Common myeloid progenitor, CD34-positive (primary cell): ENCODE measurements around the gene OTOG.

Experiments
- CTCF ChIA-PET: fragments of 350-600 bp; sonication (Branson Sonifier 250); formaldehyde crosslinking; loops from one replicate; lab custom pipeline; 2021; ENCODE audit warnings: antibody characterized with exemption; lab: Charles Lee
- POLR2A ChIA-PET: fragments of 350-600 bp; sonication (Branson Sonifier 250); formaldehyde crosslinking; loops from one replicate; lab custom pipeline; 2021; ENCODE audit warnings: antibody characterized with exemption; lab: Charles Lee
- DNase-seq, 3 donors: peaks; one replicate each; pipeline versions ENCODE4 v3.0.0 to v3.0.0-alpha.2; 2013
- H3K27ac ChIP-seq, 2 experiments: 1 replicate in 1 of 2; 2 replicates in 1 of 2; pipeline ENCODE4 v1.7.0; 2013; ENCODE audit warnings: inconsistent platforms in 2 of 2, low read length in 2 of 2, mild to moderate bottlenecking in 2 of 2, low read depth in 1 of 2, moderate library complexity in 1 of 2; ENCODE audit not compliant: severe bottlenecking in 2 of 2, insufficient read depth in 1 of 2, poor library complexity in 1 of 2
- H3K27me3 ChIP-seq, 5 experiments: replicated peaks in 2 of 5; 1 replicate in 3 of 5; 2 replicates in 2 of 5; pipeline versions ENCODE4 v1.6.1 to v1.7.0; 2013; ENCODE audit warnings: low read length in 4 of 5, mild to moderate bottlenecking in 2 of 5, moderate library complexity in 2 of 5, inconsistent platforms in 1 of 5; ENCODE audit not compliant: insufficient read depth in 5 of 5, control insufficient read depth in 4 of 5
- H3K36me3 ChIP-seq, 4 experiments: 1 replicate in 2 of 4; 2 replicates in 2 of 4; pipeline versions ENCODE4 v1.6.1 to v1.7.0; 2013; ENCODE audit warnings: low read length in 3 of 4, control low read depth in 1 of 4, mild to moderate bottlenecking in 1 of 4; ENCODE audit not compliant: control insufficient read depth in 4 of 4, insufficient read depth in 4 of 4
- H3K4me1 ChIP-seq, 4 experiments: 1 replicate in 3 of 4; 2 replicates in 1 of 4; pipeline versions ENCODE4 v1.6.1 to v1.7.1; 2013; ENCODE audit warnings: low read length in 3 of 4, mild to moderate bottlenecking in 3 of 4, control low read depth in 1 of 4, inconsistent platforms in 1 of 4, moderate library complexity in 1 of 4; ENCODE audit not compliant: control insufficient read depth in 4 of 4, insufficient read depth in 4 of 4; ENCODE audit errors: control extremely low read depth in 1 of 4
- H3K4me3 ChIP-seq, 7 experiments: 1 replicate in 4 of 7; 2 replicates in 3 of 7; pipeline versions ENCODE4 v1.5.1 to v1.7.0; 2013; ENCODE audit warnings: mild to moderate bottlenecking in 7 of 7, low read length in 6 of 7, moderate library complexity in 6 of 7, inconsistent platforms in 2 of 7, low read depth in 2 of 7, control low read depth in 1 of 7; ENCODE audit not compliant: insufficient read depth in 4 of 7, control insufficient read depth in 1 of 7; ENCODE audit errors: extremely low read depth in 1 of 7
- H3K9me3 ChIP-seq, 5 experiments: 1 replicate in 4 of 5; 2 replicates in 1 of 5; pipeline versions ENCODE4 v1.6.1 to v1.7.1; 2013; ENCODE audit warnings: low read length in 4 of 5, mild to moderate bottlenecking in 2 of 5, inconsistent platforms in 1 of 5, low read depth in 1 of 5, moderate library complexity in 1 of 5; ENCODE audit not compliant: control insufficient read depth in 4 of 5, insufficient read depth in 2 of 5; ENCODE audit errors: control extremely low read depth in 1 of 5
- WGBS: methylation state at CpG from one replicate; pipeline ENCODE4 v1.1.5; 2013; ENCODE audit not compliant: insufficient coverage; 5-methylcytosine and 5-hydroxymethylcytosine counted together

OTOG gene

DNA sequence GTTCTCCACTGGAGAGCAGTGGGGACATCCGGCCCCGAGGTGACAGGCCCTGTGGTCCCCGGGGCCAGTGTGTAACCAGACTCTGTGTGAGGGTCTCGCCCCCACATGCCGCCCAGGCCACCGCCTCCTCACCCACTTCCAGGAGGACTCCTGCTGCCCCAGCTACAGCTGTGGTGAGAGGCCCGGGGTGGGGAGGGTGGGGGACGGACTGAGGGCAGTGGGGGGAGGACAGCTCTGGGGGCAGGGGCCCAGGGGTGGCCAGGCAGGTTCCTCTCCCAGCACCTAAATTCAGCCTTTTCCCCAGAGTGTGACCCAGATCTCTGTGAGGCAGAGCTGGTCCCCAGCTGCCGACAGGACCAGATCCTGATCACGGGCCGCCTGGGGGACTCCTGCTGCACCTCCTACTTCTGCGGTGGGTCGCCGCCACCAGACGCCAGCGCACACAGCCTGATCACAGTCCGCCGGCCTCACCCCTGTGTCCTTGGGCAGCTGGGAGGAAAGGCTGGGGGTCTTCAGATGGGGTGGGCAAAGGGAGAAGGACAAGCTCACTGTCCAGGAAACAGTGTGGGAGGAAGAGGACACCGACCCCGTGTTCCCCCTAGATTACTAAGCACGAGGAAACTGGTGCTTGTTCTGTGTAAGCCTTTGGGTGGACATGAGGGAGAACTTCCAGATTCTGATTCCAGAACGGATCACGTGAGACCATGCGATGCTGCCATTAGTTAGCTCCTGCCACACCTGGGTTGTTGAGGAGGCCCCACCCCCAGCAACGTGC lies 87.9 kb downstream of the OTOG start:
- Histone ChIP-seq H3K27ac (no peak overlapping the region), H3K4me1 (no peaks in the 10 kb centered on the region), H3K27me3 (peaks cover 0 to 6% (median 2%) of the 10 kb centered on the region in 5 experiments), H3K4me3 (no peak overlapping the region), H3K9me3 (no peaks in the 10 kb centered on the region), H3K36me3 (no peaks in the 10 kb centered on the region)
- 81% methylated on average over 8 of the region's 25 CpGs for WGBS
- ChIA-PET CTCF (no interaction called here), POLR2A (no interaction called here)
- no peak for DNase-seq

DNA sequence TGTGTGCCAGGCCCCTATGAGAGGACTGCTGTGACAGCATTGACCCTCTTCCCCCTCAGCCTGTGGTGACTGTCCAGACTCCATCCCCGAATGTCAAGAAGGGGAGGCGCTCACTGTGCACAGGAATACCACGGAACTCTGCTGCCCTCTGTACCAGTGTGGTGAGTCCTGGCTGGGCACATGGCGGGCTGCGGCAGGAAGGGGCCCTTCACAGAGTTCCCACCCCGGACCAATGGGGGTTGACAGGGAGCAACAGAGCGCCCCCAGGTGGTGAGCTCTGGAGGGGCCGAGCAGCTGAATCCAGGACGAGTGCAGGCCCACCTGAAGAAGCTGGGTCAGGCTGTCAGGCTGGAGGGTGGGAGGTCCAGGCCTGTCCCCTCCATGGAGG lies 88.5 kb downstream of the OTOG start:
- H3K36me3 ChIP-seq: no peaks in the 10 kb centered on the region
- DNase-seq: no peak
- H3K27ac ChIP-seq: no peak overlapping the region
- ChIA-PET CTCF (no interaction called here), POLR2A (no interaction called here)
- H3K4me1 ChIP-seq: no peaks in the 10 kb centered on the region
- peaks cover 0 to 6% (median 1%) of the 10 kb centered on the region in 5 experiments for H3K27me3 ChIP-seq
- no peaks in the 10 kb centered on the region for H3K9me3 ChIP-seq
- no peak overlapping the region for H3K4me3 ChIP-seq
- 90% methylated on average over 9 of the region's 9 CpGs for WGBS

DNA sequence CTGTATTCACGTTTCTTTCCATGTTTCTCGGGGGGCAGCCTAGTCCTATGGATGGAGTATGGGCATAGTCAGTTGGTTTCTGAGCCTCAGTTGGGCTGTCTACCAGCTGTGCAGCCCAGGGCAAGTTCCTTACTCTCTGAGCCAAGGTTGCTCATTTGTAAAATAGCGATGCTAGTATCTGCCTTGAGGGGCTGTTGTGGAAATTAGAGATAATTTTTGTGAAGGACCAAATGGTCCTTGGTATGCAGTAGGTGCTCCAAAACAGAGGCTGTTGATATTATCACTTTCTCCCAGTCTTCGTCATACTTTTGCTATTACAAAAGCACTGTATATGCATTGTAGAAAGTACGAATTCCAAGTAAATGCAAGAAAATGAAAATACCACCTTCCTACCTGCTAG lies 89.7 kb downstream of the OTOG start:
- DNase-seq: no peak
- no peaks in the 10 kb centered on the region for H3K4me1 ChIP-seq
- ChIA-PET POLR2A (no interaction called here), CTCF (no interaction called here)
- H3K9me3 ChIP-seq: no peaks in the 10 kb centered on the region
- H3K36me3 ChIP-seq: no peaks in the 10 kb centered on the region
- peaks cover 0 to 4% (median 0%) of the 10 kb centered on the region in 5 experiments for H3K27me3 ChIP-seq
- WGBS: 85% methylated on average over 2 of the region's 5 CpGs
- H3K27ac ChIP-seq: no peak overlapping the region
- H3K4me3 ChIP-seq: no peak overlapping the region

DNA sequence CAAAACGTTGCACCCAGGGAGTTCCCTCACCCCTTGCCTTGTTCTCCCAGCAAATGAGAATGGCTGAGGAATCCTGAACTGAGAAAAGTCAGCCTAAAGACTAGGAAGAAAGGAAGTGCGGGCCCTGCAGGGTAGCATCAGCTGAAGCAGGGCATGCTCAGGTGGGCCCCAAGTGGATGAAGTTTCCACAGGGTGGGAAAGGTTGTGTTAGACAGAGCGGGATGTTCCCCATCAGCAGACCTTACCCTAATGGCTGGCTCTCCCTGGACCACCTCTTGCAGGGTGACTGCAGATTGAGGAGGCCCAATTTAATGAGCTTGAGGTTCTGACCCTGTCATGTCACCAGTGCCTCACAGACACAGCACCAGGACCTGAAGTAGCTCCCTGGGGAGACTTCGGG lies 90.8 kb downstream of the OTOG start:
- H3K27me3 ChIP-seq: peaks cover 0 to 3% (median 0%) of the 10 kb centered on the region in 5 experiments
- no peaks in the 10 kb centered on the region for H3K9me3 ChIP-seq
- no peaks in the 10 kb centered on the region for H3K4me1 ChIP-seq
- ChIA-PET CTCF (no interaction called here), POLR2A (no interaction called here)
- no peak overlapping the region for H3K4me3 ChIP-seq
- H3K27ac ChIP-seq: no peak overlapping the region
- DNase-seq: no peak
- WGBS: 94% methylated on average over 2 of the region's 4 CpGs
- no peaks in the 10 kb centered on the region for H3K36me3 ChIP-seq

DNA sequence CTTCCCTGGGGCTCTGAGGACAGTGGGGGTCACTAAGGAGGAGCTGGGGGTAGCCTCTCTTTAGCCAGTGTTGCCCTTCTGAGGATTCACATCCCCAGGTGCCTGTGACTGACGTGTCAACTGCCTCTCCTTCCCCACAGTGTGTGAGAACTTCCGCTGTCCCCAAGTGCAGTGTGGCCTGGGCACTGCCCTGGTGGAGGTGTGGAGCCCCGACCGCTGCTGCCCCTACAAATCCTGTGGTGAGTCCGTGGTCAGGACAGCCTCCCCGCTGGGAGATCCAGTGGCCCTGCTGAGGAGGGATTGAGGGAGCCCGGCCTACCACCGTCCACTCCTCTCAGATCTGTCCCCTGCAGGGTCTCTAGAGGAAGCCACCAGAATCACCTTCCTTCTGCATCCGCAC lies 91.3 kb downstream of the OTOG start:
- Histone ChIP-seq H3K9me3 (no peaks in the 10 kb centered on the region), H3K4me1 (no peaks in the 10 kb centered on the region), H3K27ac (no peak overlapping the region), H3K36me3 (no peaks in the 10 kb centered on the region), H3K4me3 (no peak overlapping the region), H3K27me3 (peaks cover 0 to 3% (median 0%) of the 10 kb centered on the region in 5 experiments)
- CTCF ChIA-PET: no interaction called here
- 88% methylated on average over 6 of the region's 9 CpGs for WGBS
- DNase-seq: no peak
- POLR2A ChIA-PET: no interaction called here

DNA sequence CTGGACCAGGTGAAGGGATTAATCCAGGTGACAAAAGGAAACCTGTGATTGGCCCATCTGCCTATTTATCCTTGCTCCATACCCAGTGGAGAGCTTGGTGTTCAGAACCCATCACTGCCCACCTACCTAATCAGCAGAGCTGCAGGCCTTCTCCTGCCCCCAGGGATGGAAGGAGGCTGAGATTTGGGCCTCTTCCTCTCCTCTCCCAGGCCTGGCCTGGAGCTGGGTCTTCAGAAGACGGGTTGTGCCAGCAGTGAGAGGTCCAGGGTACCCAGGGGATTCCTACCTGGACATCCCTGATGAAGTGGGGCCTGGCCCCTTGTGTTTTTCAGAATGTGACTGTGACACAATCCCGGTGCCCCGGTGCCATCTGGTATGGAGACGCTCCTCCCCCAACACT lies 92.0 kb downstream of the OTOG start:
- CTCF ChIA-PET: no interaction called here
- no peaks in the 10 kb centered on the region for H3K9me3 ChIP-seq
- peaks cover 0 to 3% (median 0%) of the 10 kb centered on the region in 5 experiments for H3K27me3 ChIP-seq
- 91% methylated on average over 4 of the region's 4 CpGs for WGBS
- H3K36me3 ChIP-seq: no peaks in the 10 kb centered on the region
- POLR2A ChIA-PET: no interaction called here
- no peak for DNase-seq
- H3K4me3 ChIP-seq: no peak overlapping the region
- H3K27ac ChIP-seq: no peak overlapping the region
- H3K4me1 ChIP-seq: no peaks in the 10 kb centered on the region

DNA sequence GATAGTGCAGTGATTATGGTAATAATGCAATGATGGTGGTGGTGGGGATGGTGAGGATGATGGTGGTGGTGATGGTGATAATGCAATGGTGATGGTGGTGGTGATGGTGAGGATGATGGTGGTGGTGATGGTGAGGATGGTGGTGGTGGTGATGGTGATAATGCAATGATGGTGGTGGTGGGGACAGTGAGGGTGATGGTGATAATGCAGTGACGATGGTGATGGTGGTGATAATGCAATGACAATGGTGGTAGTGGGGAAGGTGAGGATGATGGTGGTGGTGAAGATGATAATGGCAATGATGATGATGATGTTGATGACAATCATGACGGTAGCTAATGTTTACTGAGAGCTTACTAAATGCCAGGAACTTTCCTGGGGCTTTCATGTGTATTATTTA lies 92.7 kb downstream of the OTOG start:
- peaks cover 0 to 4% (median 0%) of the 10 kb centered on the region in 5 experiments for H3K27me3 ChIP-seq
- no peak overlapping the region for H3K27ac ChIP-seq
- H3K4me3 ChIP-seq: no peak overlapping the region
- no peaks in the 10 kb centered on the region for H3K9me3 ChIP-seq
- CTCF ChIA-PET: no interaction called here
- WGBS: 100% methylated on average over 1 of the region's 2 CpGs
- POLR2A ChIA-PET: no interaction called here
- DNase-seq: no peak
- H3K36me3 ChIP-seq: no peaks in the 10 kb centered on the region
- no peaks in the 10 kb centered on the region for H3K4me1 ChIP-seq
